Suppressor macrophage treated with lipopolysaccharide for 4 hours (primary cell): Measurements from ENCODE around the gene VILL.
"Not testable (repeated sequence)": the region's sequence is repeated elsewhere in the genome, so short reads cannot be mapped to it uniquely, and the experiment has no call there.

Experiments used
- DNase-seq: peaks from one replicate; pipeline ENCODE4 v3.0.0-alpha.2; 2020

The VILL gene

GRCh38 chr3:37987315-37987697 lies 3.3 kb upstream of the VILL start:
- no peak for DNase-seq

GRCh38 chr3:37987751-37988179 lies 2.8 kb upstream of the VILL start:
- no peak for DNase-seq

GRCh38 chr3:37988376-37988775 lies 2.2 kb upstream of the VILL start:
- DNase-seq, result not testable (repeated sequence)

GRCh38 chr3:37988931-37989525 lies 1.6 kb upstream of the VILL start:
- DNase-seq, result no peak

- no peak for DNase-seq
These were observed 635 bp upstream of the VILL start for GRCh38 chr3:37989821-37990480.

- DNase-seq, result no peak
These were observed 523 bp downstream of the VILL start for GRCh38 chr3:37991109-37991508.

- no peak for DNase-seq
These were observed 1.2 kb downstream of the VILL start for GRCh38 chr3:37991823-37992222.

- no peak for DNase-seq
These were observed 1.9 kb downstream of the VILL start for GRCh38 chr3:37992271-37993066.

GRCh38 chr3:37993067-37993455 lies 2.5 kb downstream of the VILL start:
- DNase-seq, result no peak

GRCh38 chr3:37993460-37993819 lies 2.9 kb downstream of the VILL start:
- DNase-seq, result no peak

- DNase-seq, result peak; percentile 88
These were observed 3.4 kb downstream of the VILL start for GRCh38 chr3:37993820-37994638.

GRCh38 chr3:37994639-37994972 lies 4.0 kb downstream of the VILL start:
- DNase-seq, result no peak

GRCh38 chr3:37995652-37996641 lies 5.4 kb downstream of the VILL start:
- DNase-seq, result no peak

- peak; percentile 84 for DNase-seq
These were observed 6.3 kb downstream of the VILL start for GRCh38 chr3:37996785-37997301.

GRCh38 chr3:37997342-37997741 lies 6.8 kb downstream of the VILL start:
- DNase-seq, result no peak

- DNase-seq, result no peak
These were observed 7.3 kb downstream of the VILL start for GRCh38 chr3:37997791-37998370.

GRCh38 chr3:37999836-38000235 lies 9.2 kb downstream of the VILL start:
- no peak for DNase-seq

- no peak for DNase-seq
These were observed 9.8 kb downstream of the VILL start for GRCh38 chr3:38000242-38000916.

GRCh38 chr3:38000965-38001455 lies 10.4 kb downstream of the VILL start:
- DNase-seq, result no peak

- DNase-seq, result no peak
These were observed 11.0 kb downstream of the VILL start for GRCh38 chr3:38001456-38002081.
